ENCODE measurements around the gene EML6.

Gene EML6

GRCh38 chr2:54897420-54898310, 174.2 kb downstream of the EML6 start:
- H2AFZ ChIP-seq (ENCODE audit: low read length) = peak overlapping the region; percentile 54
- H3K4me3 ChIP-seq (ENCODE audit: low read length, poor library complexity, severe bottlenecking) = peak overlapping the region; percentile 51
- TF ChIP-seq CTCF (conservative IDR thresholded peaks at IDR 0.05; ENCODE audit: low read length) = no peak
- TF ChIP-seq EZH2phosphoT487 (IDR thresholded peaks at IDR 0.05; ENCODE audit: borderline replicate concordance) = no peak
- no peaks in the 10 kb centered on the region for H3K9me2 ChIP-seq (replicated peaks; ENCODE audit: low read depth, low read length)
- no peaks in the 10 kb centered on the region for H4K20me1 ChIP-seq (ENCODE audit: insufficient read depth, low read length, poor library complexity, severe bottlenecking)
- H3K9me3 ChIP-seq (ENCODE audit: insufficient read depth, low read depth, low read length) = no peaks in the 10 kb centered on the region
- H3K79me2 ChIP-seq (ENCODE audit: insufficient read depth, low read length) = no peaks in the 10 kb centered on the region
- no peak overlapping the region for H3K9ac ChIP-seq (ENCODE audit: low read depth, low read length, poor library complexity, severe bottlenecking)
- H3K4me1 ChIP-seq (ENCODE audit: insufficient read depth, low read length, poor library complexity, severe bottlenecking) = peaks cover 20% of the 10 kb centered on the region
- no peaks in the 10 kb centered on the region for H3K27me3 ChIP-seq (ENCODE audit: insufficient read depth, low read length, poor library complexity, severe bottlenecking)
- H3K36me3 ChIP-seq (ENCODE audit: insufficient read depth, low read length) = no peaks in the 10 kb centered on the region
- no peaks in the 10 kb centered on the region for H3F3A ChIP-seq (ENCODE audit: low read depth)
- H3K4me2 ChIP-seq (ENCODE audit: low read depth, low read length, poor library complexity, severe bottlenecking) = peak overlapping the region; percentile 42

DNA sequence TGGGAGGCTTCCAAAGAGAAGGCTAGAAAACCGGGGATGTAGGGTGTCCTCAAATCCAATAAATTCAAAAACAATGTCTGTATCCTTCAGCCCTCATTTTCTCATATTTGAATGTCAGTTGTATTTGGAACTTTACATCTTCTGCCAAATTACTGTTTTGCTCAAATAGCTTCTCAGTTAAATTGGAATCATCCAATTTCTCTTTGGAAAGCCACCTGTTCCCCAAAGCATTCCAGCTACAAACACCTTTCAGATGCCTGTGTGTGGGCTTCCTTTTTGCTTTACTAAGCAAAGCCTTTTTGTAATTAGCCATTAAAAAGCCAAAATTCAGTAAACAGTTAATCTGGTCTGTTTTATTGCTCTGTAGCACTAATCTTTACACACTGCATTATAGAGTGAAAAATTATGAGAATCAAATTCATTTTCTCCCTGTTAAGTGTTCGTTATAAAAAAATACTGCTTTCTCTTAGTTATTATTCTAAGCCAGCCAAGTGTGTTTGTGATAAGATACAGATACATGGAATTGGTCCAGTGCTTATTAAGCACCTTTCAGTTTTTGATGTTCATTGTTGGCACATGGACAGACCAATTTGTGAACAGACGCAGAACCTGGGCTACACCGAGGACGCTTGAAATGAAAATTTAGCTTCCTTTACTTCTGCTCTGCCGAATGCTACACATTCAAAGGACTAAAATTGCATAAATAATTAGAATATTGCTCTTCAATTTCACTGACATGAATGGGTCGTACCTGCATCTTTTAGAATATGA, 175.2 kb downstream of the EML6 start:
- peak overlapping the region; percentile 51 for H3K4me3 ChIP-seq (ENCODE audit: low read length, poor library complexity, severe bottlenecking)
- H3K79me2 ChIP-seq (ENCODE audit: insufficient read depth, low read length) = no peaks in the 10 kb centered on the region
- H3K9me3 ChIP-seq (ENCODE audit: insufficient read depth, low read depth, low read length) = no peaks in the 10 kb centered on the region
- H3K36me3 ChIP-seq (ENCODE audit: insufficient read depth, low read length) = no peaks in the 10 kb centered on the region
- no peaks in the 10 kb centered on the region for H3K27me3 ChIP-seq (ENCODE audit: insufficient read depth, low read length, poor library complexity, severe bottlenecking)
- H3K9me2 ChIP-seq (replicated peaks; ENCODE audit: low read depth, low read length) = no peaks in the 10 kb centered on the region
- H3K9ac ChIP-seq (ENCODE audit: low read depth, low read length, poor library complexity, severe bottlenecking) = no peak overlapping the region
- H3K4me2 ChIP-seq (ENCODE audit: low read depth, low read length, poor library complexity, severe bottlenecking) = peak overlapping the region; percentile 42
- TF ChIP-seq CTCF (conservative IDR thresholded peaks at IDR 0.05; ENCODE audit: low read length) = no peak
- no peak for TF ChIP-seq EZH2phosphoT487 (IDR thresholded peaks at IDR 0.05; ENCODE audit: borderline replicate concordance)
- H2AFZ ChIP-seq (ENCODE audit: low read length) = peak overlapping the region; percentile 54
- H3F3A ChIP-seq (ENCODE audit: low read depth) = no peaks in the 10 kb centered on the region
- peaks cover 20% of the 10 kb centered on the region for H3K4me1 ChIP-seq (ENCODE audit: insufficient read depth, low read length, poor library complexity, severe bottlenecking)
- no peaks in the 10 kb centered on the region for H4K20me1 ChIP-seq (ENCODE audit: insufficient read depth, low read length, poor library complexity, severe bottlenecking)

GRCh38 chr2:54899576-54900200, 176.2 kb downstream of the EML6 start:
- H3K4me3 ChIP-seq (ENCODE audit: low read length, poor library complexity, severe bottlenecking) = no peak overlapping the region
- no peaks in the 10 kb centered on the region for H3K36me3 ChIP-seq (ENCODE audit: insufficient read depth, low read length)
- H3F3A ChIP-seq (ENCODE audit: low read depth) = no peaks in the 10 kb centered on the region
- no peaks in the 10 kb centered on the region for H4K20me1 ChIP-seq (ENCODE audit: insufficient read depth, low read length, poor library complexity, severe bottlenecking)
- no peaks in the 10 kb centered on the region for H3K9me2 ChIP-seq (replicated peaks; ENCODE audit: low read depth, low read length)
- TF ChIP-seq EZH2phosphoT487 (IDR thresholded peaks at IDR 0.05; ENCODE audit: borderline replicate concordance) (no peak), CTCF (conservative IDR thresholded peaks at IDR 0.05; ENCODE audit: low read length) (peak; percentile 79)
- H3K4me2 ChIP-seq (ENCODE audit: low read depth, low read length, poor library complexity, severe bottlenecking) = no peak overlapping the region
- H3K9ac ChIP-seq (ENCODE audit: low read depth, low read length, poor library complexity, severe bottlenecking) = no peak overlapping the region
- peaks cover 28% of the 10 kb centered on the region for H3K4me1 ChIP-seq (ENCODE audit: insufficient read depth, low read length, poor library complexity, severe bottlenecking)
- H3K27me3 ChIP-seq (ENCODE audit: insufficient read depth, low read length, poor library complexity, severe bottlenecking) = no peaks in the 10 kb centered on the region
- no peak overlapping the region for H2AFZ ChIP-seq (ENCODE audit: low read length)
- no peaks in the 10 kb centered on the region for H3K9me3 ChIP-seq (ENCODE audit: insufficient read depth, low read depth, low read length)
- no peaks in the 10 kb centered on the region for H3K79me2 ChIP-seq (ENCODE audit: insufficient read depth, low read length)
